HUES6 (cell line): Measurements from ENCODE around the gene FLNC.

Source experiments
- H3K27ac ChIP-seq: 2 replicates; pipeline ENCODE4 v1.7.0; 2013; ENCODE audit warnings: low read depth, mild to moderate bottlenecking, low read length, inconsistent platforms
- H3K27me3 ChIP-seq: 2 replicates; pipeline ENCODE4 v1.6.1; 2013; ENCODE audit warnings: low read length; ENCODE audit not compliant: control insufficient read depth, insufficient read depth
- H3K36me3 ChIP-seq: 2 replicates; pipeline ENCODE4 v1.6.1; 2013; ENCODE audit warnings: low read length; ENCODE audit not compliant: control insufficient read depth, insufficient read depth
- H3K4me1 ChIP-seq: 2 replicates; pipeline ENCODE4 v1.6.1; 2013; ENCODE audit warnings: low read length; ENCODE audit not compliant: control insufficient read depth, insufficient read depth
- H3K4me3 ChIP-seq: 2 replicates; pipeline ENCODE4 v1.5.1; 2013; ENCODE audit warnings: low read depth, low read length
- H3K9ac ChIP-seq: one replicate; pipeline ENCODE4 v1.6.1; 2013; ENCODE audit warnings: mild to moderate bottlenecking, low read length
- H3K9me3 ChIP-seq: 2 replicates; pipeline ENCODE4 v1.6.1; 2013; ENCODE audit warnings: low read depth, low read length; ENCODE audit not compliant: control insufficient read depth, insufficient read depth

Gene FLNC

GRCh38 chr7:128805225-128805624 lies 25.0 kb upstream of the FLNC start:
- Histone ChIP-seq H3K36me3 (peaks cover 68% of the 10 kb centered on the region), H3K27ac (no peak overlapping the region), H3K9me3 (no peaks in the 10 kb centered on the region), H3K4me1 (no peaks in the 10 kb centered on the region), H3K4me3 (no peak overlapping the region), H3K9ac (no peak overlapping the region), H3K27me3 (no peaks in the 10 kb centered on the region)

GRCh38 chr7:128807191-128807590 lies 23.0 kb upstream of the FLNC start:
- Histone ChIP-seq H3K4me3 (no peak overlapping the region), H3K9me3 (no peaks in the 10 kb centered on the region), H3K27me3 (no peaks in the 10 kb centered on the region), H3K36me3 (peaks cover 66% of the 10 kb centered on the region), H3K9ac (no peak overlapping the region), H3K27ac (no peak overlapping the region), H3K4me1 (peaks cover 3% of the 10 kb centered on the region; the same call in 1 of the 2 replicates)

- Histone ChIP-seq H3K36me3 (peaks cover 64% of the 10 kb centered on the region), H3K4me1 (peaks cover 12% of the 10 kb centered on the region), H3K9me3 (no peaks in the 10 kb centered on the region), H3K27ac (no peak overlapping the region), H3K9ac (no peak overlapping the region), H3K4me3 (no peak overlapping the region), H3K27me3 (no peaks in the 10 kb centered on the region)
Observed at GRCh38 chr7:128809363-128809762, 20.8 kb upstream of the FLNC start.

GRCh38 chr7:128810473-128810872 lies 19.7 kb upstream of the FLNC start:
- no peak overlapping the region for H3K4me3 ChIP-seq
- H3K36me3 ChIP-seq, result peaks cover 59% of the 10 kb centered on the region
- H3K27ac ChIP-seq, result no peak overlapping the region
- no peaks in the 10 kb centered on the region for H3K27me3 ChIP-seq
- H3K9ac ChIP-seq, result no peak overlapping the region
- peaks cover 12% of the 10 kb centered on the region for H3K4me1 ChIP-seq
- no peaks in the 10 kb centered on the region for H3K9me3 ChIP-seq

GRCh38 chr7:128810997-128811396 lies 19.2 kb upstream of the FLNC start:
- no peak overlapping the region for H3K9ac ChIP-seq
- no peak overlapping the region for H3K4me3 ChIP-seq
- no peaks in the 10 kb centered on the region for H3K9me3 ChIP-seq
- peaks cover 54% of the 10 kb centered on the region for H3K36me3 ChIP-seq
- H3K4me1 ChIP-seq, result peaks cover 12% of the 10 kb centered on the region
- no peak overlapping the region for H3K27ac ChIP-seq
- H3K27me3 ChIP-seq, result no peaks in the 10 kb centered on the region

- Histone ChIP-seq H3K9me3 (no peaks in the 10 kb centered on the region), H3K36me3 (peaks cover 45% of the 10 kb centered on the region), H3K9ac (no peak overlapping the region), H3K4me3 (no peak overlapping the region), H3K27me3 (no peaks in the 10 kb centered on the region), H3K27ac (no peak overlapping the region), H3K4me1 (peaks cover 12% of the 10 kb centered on the region)
Observed at GRCh38 chr7:128811631-128812430, 18.4 kb upstream of the FLNC start.

- Histone ChIP-seq H3K4me1 (peaks cover 12% of the 10 kb centered on the region), H3K36me3 (peaks cover 39% of the 10 kb centered on the region), H3K27ac (no peak overlapping the region), H3K9me3 (no peaks in the 10 kb centered on the region), H3K27me3 (no peaks in the 10 kb centered on the region), H3K4me3 (no peak overlapping the region), H3K9ac (no peak overlapping the region)
Observed at GRCh38 chr7:128812514-128813168, 17.6 kb upstream of the FLNC start.

- H3K4me3 ChIP-seq, result no peak overlapping the region
- peaks cover 12% of the 10 kb centered on the region for H3K4me1 ChIP-seq
- no peak overlapping the region for H3K27ac ChIP-seq
- H3K9ac ChIP-seq, result no peak overlapping the region
- H3K36me3 ChIP-seq, result peaks cover 27% of the 10 kb centered on the region
- H3K27me3 ChIP-seq, result no peaks in the 10 kb centered on the region
- no peaks in the 10 kb centered on the region for H3K9me3 ChIP-seq
Observed at GRCh38 chr7:128814499-128814898, 15.7 kb upstream of the FLNC start.

GRCh38 chr7:128815289-128815942 lies 14.8 kb upstream of the FLNC start:
- peaks cover 12% of the 10 kb centered on the region for H3K4me1 ChIP-seq
- H3K36me3 ChIP-seq, result peaks cover 19% of the 10 kb centered on the region
- no peak overlapping the region for H3K9ac ChIP-seq
- no peak overlapping the region for H3K27ac ChIP-seq
- H3K4me3 ChIP-seq, result no peak overlapping the region
- no peaks in the 10 kb centered on the region for H3K27me3 ChIP-seq
- no peaks in the 10 kb centered on the region for H3K9me3 ChIP-seq

- no peaks in the 10 kb centered on the region; the same call in 1 of the 2 replicates for H3K4me1 ChIP-seq
- no peak overlapping the region for H3K9ac ChIP-seq
- no peak overlapping the region for H3K4me3 ChIP-seq
- H3K27me3 ChIP-seq, result no peaks in the 10 kb centered on the region
- H3K36me3 ChIP-seq, result 0 out of 2 replicates have a peak, but pooled peaks cover 5% of the 10 kb centered on the region
- H3K9me3 ChIP-seq, result no peaks in the 10 kb centered on the region
- H3K27ac ChIP-seq, result no peak overlapping the region
Observed at GRCh38 chr7:128818694-128819093, 11.5 kb upstream of the FLNC start.

- Histone ChIP-seq H3K27me3 (no peaks in the 10 kb centered on the region), H3K9ac (no peak overlapping the region), H3K4me1 (no peaks in the 10 kb centered on the region; the same call in 1 of the 2 replicates), H3K9me3 (no peaks in the 10 kb centered on the region), H3K27ac (no peak overlapping the region), H3K36me3 (no peaks in the 10 kb centered on the region), H3K4me3 (no peak overlapping the region)
Observed at GRCh38 chr7:128821724-128822123, 8.5 kb upstream of the FLNC start.
